NOMO-1 (cell line): Measurements from ENCODE around the gene DCX.

Experiments
- DNase-seq, 2 experiments: peaks; one replicate each; lab custom pipeline; 2025; ENCODE audit not compliant: unreplicated experiment in 2 of 2; lab: John Stamatoyannopoulos, UW

The DCX gene

DNA sequence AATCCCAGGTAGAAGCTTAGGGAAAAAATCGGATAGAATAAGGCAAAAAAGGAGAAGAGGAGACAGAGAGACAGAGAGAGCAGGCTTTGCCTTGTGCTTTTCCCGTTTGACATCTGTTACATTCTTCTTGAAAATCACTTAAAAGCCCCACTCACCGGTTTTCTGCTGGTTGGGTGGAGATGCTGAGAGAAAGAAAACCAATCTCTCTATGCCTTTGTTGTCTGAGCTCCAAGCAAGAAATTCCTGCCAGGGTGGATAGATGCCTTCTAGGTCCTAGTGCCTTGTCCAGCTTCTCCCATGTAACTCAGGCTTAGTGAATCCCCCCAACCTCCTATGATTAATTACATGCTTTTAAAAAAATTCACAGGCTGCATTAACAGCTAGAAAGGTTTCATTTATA lies at the start of gene DCX:
DCX (minus strand) TSS at position 210 of the 400 bp plus-strand sequence. CDS start 1,794 bp downstream, outside the sequence.
- no peak for DNase-seq

DNA sequence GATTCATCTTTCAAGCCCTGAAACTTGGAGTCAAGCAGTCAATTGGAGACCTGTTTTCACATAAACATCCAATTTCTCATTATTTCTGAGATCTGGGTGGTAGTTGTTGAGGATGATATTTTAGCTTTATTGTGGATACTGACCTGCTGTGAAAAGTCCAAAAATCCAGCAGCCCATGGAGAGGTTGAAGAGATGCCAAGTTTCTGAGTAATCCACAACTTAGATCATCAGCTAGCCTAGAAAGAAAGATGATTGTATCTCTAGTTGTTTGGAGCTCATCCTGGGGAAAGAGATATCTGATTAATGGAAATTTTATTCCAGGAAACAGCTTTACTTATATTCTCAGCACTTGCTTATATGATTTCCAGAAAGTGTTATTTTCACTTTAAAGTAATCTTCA lies 48.6 kb upstream of the DCX start:
- no peak for DNase-seq

DNA sequence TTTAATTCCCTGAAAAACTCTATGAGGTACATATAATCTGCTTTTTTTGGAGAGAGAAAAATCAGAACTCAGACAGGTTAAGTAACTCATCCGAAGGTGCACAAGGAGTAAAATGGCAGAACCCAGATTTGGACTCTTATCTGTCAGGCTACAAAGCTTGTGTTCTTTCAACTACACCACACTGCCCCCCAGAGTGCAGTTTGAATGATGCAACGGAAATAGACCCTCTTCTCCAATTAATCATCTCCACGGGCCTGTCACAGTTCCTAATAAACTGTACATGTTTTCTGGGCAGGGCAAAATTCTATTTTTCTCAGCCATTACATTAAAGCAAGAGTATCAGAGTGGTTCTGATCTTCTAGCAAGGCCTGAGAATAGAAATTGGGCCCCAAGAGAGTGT lies 35.3 kb upstream of the DCX start:
- peak in 1 of 2 experiments; percentile 12 for DNase-seq

DNA sequence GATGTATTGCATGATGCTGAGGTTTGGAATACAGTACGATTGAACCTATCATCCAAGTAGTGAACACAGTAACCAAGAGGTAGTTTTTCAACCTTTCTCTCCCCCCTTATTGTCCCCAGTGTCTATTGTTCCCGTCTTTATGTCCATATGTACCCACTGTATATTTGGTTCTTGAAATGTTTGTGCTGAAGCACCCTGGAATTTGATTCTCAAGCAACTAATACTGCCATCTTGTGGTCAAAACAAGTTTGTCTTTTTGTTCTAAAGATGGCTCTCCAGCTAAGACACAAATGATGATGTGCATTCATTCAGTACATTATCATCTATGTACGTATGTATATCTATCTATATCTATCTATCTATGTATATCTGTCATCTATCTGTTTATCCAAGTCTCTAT lies 33.5 kb upstream of the DCX start:
- DNase-seq: peak in 1 of 2 experiments; percentile 58

DNA sequence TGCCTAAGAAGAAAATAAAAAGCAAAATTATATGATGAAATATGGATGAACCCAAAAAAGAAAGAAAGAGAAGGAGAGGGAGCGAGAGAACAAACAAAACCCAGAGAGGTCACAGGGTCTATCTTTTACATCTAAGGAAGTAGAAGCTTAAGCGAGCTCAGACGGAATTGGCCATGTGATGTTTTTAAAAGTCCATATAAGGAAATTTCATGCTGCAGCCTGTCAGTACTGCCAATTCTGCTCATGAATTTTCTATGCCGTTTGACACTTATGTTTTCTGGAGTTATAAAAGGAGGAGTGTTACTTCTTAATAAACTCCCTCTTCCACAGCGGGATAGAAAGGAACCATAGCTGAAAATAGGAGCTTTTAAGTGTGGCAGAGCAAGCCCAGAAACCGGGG lies 32.9 kb upstream of the DCX start:
- no peak for DNase-seq

DNA sequence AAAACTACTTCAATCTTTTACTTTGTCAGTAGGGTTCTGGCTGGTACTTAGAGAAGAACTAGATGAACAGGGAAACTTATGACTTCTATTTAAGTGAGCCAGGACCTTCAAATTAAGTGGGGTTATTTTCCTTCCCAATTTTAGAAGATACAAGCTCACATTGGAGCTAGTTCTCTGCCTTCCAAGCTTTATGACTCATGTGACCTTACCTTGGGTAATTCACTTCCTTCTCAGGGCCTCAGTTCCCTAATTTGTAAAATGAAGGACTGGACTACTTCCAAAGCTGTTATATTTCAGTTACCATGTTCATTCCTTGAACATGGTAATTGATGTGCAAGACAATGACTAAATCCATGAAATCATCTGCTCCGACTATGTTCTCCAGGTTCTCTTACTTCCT lies 32.0 kb upstream of the DCX start:
- peak in 1 of 2 experiments; percentile 6 for DNase-seq

DNA sequence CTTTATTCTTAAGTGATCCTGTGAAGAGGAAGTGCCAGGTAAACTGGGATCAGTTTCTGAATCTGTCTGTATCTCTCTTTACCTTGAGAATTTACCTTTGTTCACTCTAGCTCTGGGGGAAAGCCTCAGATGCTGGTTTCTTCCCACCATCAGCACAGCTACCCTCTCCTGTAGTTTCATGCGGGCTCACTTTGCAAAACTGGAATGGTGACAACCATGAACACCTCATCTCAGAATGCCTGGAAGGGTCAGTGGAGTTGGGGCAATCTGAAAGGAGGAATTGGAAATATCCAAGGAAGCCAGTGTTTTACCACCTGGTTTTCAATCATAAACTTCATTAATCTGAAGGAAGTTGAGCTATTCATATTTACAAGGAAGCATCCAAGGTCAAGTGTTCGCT lies 30.8 kb upstream of the DCX start:
- DNase-seq: no peak

DNA sequence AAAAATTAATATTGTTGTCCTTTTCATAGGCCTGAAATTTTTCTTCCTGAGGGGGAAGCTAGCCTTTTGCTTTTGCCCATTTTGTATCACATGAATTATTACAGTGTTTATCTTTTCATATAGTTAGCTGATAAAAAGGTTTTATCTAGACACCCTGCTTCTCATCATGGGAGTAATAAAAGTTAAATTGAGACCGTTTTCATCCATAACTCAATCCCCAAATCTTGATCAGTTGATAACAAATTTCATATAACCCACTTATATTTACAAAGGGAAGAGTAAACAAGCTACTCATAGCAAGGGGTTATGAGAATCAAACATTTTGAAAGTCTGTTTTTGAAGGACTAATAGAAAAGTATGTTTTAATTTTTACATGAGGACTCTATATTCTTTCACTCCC lies 23.5 kb upstream of the DCX start:
- DNase-seq: no peak

DNA sequence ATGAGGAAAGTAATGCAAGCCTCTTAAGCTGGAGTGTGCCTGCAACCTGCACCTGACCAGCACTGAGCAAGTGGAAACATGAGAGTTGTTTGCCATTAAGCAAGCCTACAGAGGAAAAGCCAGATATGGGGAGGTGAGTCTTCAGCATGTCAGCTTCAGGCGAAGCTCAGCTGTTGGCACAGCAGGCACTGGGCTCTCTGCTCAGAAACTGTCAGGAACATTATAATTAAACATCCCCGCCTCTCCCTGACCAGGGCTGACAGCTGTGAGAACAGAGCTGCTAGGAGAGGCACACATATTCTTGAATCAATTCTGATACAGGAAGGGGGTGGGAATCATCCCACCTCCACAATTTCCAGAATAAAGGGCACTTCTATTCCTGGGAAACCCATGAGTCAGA lies 19.0 kb upstream of the DCX start:
- no peak for DNase-seq

DNA sequence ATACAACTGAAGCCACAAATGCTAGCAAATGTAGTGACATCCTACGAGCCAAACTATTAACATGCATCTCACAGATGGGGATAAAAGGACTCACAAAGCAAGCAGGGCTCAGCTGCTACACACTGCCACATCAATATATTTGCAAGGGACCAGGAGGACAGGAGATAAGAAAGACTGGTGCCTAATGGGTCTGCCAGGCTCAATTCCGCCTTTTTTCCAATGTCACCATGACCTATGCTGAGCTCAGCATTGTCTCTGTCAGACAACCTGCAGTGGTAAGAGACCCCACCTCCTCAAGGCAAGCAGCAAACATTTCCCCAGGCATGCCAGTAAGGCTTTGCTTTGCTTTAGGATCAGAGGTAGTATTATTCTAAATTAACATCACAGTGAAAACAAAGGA lies 435 bp downstream of the DCX start:
- DNase-seq: no peak

DNA sequence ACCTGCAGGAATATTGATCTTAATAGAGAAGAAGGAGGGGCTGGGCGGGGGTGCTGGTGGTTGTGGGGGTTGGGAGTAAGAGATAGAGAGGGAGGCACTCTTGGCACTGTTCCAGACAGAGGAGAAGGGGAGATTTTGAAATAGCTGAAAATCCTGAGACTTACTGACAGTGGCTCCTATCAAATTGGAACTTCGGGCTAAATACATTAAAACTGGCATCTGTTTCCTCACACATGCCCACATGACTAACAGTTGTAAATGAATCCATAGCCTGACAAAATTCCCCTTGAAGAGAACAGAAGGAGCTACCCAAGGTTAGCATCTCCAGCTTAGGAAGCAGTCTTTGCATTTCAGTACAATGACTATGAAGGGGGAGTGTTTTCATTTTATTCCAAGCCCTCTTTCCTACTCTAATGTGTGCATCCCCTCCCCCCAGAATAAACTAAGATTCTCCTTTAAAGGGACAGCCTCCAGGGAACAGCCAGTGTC lies 1.4 kb downstream of the DCX start:
- DNase-seq: no peak

DNA sequence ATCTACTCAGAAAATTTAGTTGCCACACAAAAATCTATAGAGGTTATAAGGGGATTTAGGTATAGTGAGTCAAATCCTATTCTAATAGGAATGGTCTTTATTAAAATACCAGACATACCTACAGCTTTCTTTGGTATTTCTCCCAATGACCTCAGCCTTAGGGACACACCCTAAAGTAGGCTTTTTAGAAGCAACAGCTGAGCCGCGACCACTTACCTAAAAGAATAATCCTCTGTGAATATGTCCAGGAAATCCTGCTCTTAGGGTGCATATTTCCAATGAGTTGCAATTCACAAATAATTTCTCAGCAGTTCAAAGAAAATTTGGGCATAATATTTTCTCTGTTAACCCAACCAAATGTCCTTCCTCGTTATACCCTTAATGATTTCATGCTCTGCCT lies 2.7 kb downstream of the DCX start:
- DNase-seq: no peak

DNA sequence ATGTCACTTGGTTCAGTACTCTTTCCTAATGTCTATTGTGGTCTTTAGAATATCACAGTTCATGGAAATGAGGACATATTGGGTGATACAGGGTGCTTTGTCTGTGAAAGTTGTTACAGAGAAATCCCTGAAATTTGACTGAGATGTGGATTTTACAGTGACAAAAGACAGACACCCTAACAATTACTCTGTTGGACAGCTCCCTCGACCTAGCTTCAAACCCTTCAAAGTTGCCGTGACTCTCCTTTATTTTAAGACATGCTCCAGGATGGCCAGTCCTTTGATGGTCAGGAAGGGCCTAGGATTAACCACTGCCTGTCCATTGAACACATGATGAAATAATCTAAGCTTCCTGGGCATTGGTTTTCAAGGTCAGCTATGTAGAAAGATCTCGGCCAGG lies 4.0 kb downstream of the DCX start:
- no peak for DNase-seq

DNA sequence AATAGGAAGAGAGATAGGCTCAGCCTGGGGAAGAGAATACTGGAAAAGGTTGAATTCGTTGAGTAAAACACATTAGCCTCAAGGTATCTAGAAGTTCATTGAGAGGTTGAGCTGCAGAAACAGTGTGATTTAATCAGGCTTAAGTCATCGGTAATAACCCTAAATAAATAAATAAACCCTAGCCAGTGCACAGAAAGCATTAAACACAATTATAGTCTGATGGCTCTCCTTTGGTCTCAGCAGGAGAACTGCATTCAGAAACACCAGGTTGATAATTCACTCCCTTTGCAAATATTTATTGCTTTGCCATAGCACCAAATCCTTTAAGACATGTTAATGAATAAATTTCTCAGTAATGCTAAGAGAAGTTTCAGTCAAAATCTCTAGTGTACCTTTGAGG lies 9.6 kb downstream of the DCX start:
- DNase-seq: no peak

DNA sequence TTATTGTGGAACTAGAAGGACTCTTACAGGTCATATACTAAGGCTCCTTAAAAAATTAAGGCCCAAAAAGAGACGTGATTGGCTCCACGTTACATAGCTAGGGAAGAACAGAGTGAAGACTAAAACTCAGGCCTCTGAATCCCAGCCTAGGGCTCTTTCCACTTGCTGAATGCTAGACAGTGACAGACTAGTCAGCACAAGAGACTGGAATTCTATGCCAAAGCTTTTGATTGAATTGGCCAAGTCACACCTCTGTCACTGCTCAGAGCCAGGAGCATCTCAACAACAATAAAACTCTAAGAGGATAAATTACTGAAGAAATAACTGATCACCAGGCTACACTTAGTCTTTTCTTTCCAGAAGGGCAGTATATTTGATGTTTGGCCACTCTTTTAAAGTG lies 16.8 kb downstream of the DCX start:
- DNase-seq: no peak

DNA sequence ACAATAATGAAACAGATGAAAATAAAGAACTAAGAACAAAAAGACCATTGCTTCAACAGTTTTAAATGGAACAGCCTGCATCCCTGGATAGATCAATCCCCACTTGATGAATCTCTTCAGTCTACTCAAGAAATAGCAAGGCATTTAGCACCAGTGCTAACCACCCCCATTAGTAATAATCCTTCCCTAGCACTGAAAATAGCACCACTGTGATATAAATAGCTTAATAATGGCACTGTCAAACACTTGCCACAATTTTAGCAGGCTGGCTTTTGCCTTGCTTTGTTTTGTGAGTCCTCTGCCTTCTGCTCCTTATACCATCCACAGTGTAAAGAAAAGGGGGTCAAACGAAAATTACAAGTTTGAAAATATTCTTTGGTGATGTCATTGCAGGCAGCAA lies 17.4 kb downstream of the DCX start:
- DNase-seq: no peak

DNA sequence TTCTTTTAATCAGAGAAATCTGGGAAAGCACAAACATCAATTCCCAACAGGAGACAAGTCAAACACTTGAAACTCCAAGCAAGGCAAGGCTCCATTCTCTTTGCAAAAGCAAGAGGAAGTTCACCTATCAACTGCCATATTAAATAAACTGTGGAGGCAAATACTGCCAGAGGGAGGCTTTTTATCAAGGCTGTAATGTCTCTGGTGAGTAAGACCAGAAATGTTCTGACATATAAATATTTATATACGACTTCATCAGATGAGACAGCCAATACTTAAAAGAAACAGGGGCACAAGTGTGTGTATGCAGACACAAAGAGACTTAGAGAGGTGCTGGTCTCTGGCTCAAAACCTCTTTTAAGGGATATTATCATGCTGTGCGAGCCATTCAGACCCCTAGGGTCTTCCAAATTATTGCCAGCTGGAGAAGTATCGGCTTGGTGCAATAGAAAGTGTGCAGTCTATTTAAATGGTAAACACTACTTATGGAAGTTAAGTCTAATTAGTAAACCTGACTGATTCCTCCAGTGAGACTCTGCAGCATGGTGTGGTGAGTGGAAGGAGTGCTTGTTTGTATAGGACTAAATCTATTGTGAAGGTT lies 24.4 kb downstream of the DCX start:
- DNase-seq: no peak

DNA sequence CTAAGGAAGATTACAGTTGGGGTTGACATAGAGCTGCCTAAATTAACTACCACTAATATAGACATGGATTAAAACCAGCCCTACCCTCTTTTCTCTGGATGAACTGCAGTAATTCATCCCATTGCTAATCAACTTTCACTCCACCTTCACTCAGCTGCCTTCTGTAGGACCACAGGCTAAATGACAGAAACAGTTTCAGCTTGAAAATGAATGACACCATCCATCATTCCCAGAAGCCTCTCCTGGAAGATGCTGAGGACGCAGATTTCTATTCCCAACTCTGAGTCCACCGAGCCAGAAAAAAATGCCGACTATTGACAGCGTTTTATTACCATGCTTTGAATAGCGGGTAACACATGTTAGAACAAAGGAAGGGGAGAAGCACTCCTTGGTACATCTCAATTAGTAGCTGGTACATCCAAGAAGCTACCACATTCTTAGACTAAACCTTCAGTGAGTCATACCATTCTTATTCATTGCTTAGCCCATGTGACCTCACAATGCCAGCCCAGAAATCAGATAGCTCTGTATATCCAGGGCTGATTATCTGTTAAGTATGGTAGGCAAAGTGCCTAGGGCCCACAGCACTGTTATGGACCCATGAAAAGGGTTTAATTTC lies 25.3 kb downstream of the DCX start:
- DNase-seq: no peak

DNA sequence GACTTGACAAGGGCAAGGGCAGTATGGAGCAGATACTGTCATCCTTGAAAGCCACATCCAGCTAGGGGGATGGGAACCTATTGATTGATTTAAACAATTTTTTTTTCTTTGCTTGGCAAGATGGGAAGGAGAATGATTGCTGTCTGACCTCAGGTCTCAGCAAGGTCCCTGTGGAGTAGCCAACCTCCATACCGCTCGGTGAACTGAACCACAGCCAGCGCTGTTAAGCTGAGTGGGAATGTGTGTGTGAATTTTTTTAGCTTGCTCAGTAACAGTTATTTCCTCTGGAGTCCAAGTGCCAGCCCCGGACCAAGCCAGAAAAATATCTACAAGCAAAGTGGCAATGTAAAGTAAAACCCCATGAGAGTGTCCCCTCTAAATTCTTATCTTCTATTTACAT lies 25.9 kb downstream of the DCX start:
- DNase-seq: no peak

DNA sequence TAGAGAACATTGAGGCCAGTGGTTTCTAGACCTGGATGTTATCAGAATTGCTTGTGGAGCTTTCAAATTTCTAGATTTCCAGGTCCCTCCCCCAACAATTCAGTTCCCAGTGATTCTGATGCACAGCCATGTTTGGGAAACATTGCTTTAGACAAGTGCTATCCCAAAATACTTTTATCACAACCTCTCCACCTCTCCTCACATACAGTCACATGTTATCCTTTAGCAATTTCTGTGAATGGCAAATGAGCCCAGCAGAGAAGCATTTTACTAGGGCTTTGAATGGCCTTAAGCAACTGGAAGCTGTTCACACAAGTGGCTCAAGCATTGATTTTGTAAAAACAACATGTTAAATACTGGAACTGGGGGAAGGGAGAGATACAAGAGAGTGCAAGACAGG lies 29.7 kb downstream of the DCX start:
- no peak for DNase-seq

DNA sequence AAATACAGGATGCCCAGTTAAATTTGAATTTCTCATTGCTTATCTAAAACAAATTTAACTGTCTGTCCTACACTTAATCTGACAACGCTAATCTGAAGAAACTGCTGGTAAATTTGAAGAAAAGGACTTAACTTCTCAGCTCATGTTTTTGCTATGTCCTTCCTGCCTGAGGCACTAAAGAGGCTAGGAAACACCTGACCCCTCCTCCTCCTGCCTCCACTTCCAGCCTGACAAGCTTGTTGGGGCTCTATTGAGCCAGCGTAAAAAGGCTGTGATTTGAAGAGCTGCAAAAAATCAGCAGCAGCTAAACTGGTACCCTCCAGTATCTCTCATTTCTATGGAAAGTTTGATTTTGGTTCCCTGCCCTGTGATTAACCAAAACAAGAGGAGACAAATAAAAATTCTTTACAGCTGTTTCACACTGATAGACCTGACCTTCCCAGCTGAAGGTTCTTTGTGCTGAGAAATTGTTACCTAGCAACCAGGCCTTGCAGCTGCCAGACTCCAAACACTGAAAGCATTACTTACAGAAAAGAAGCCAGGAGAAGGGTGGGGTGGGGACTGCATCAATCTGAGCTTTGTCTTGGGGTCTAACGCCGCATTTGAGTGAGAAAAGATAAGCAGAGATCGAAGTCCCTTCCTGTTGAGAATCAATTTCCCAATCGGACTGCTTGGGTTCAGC lies 35.0 kb downstream of the DCX start:
- DNase-seq: no peak

DNA sequence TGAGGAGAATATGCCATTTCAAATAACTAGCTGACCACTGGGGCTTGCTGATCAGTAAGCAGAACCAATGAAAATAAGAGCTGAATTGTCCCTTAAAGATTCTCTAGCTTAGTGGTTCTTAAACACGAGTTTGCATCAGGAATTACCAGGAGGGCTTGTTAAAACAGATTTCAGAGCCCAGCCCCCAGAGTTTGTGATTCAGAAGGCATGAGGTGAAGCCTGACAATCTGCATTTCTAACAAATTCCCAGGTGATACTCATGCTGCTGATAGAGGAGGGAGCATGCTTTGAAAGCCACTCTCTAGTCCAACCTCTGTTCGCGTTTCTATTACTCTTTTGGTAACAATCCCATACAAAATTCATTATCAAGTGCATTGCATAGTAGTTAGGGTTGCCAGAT lies 35.5 kb downstream of the DCX start:
- DNase-seq: no peak
